ENCODE data around the gene COPE. TPM values are rescaled to one million over a fixed set of nuclear protein-coding genes. Genes with fewer than 3 reads are reported as not detected.
A peak's percentile ranks its signal among the peaks of the same experiment; 100 is the strongest.

Gene COPE
- total RNA-seq, 1 donor from 2014 or later: 192 TPM

DNA sequence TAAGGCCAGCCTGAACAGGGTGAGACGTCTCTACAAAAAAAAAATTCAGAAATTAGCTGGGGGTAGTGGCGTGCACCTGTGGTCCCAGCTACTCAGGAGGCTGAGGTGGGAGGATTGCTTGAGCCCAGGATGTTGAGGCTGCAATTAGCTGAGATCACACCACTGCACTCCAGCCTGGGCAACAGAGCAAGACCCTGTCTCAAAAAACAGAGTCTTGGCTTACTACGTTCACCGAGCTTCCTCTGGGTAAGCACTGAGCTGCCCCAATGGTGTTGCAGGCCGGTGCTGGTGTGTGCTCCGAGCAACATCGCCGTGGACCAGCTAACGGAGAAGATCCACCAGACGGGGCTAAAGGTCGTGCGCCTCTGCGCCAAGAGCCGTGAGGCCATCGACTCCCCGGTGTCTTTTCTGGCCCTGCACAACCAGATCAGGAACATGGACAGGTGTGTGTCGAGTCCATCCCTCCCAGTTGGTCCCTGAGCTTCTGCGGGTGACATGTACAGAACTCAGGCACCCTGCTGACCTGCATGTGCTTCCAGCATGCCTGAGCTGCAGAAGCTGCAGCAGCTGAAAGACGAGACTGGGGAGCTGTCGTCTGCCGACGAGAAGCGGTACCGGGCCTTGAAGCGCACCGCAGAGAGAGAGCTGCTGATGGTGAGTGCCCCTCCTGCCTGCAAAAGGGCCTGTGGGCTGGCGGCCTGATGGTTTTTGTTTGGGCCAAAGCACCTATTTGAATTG, 63.4 kb downstream of the COPE start:
- H3K27me3 Mint-ChIP-seq: no peaks in the 10 kb centered on the region
- H3K36me3 Mint-ChIP-seq (ENCODE audit: insufficient read depth): peaks cover 12% of the 10 kb centered on the region
- H3K9me3 Mint-ChIP-seq (ENCODE audit: low read depth): no peaks in the 10 kb centered on the region
- TF ChIP-seq, protein P1, sequence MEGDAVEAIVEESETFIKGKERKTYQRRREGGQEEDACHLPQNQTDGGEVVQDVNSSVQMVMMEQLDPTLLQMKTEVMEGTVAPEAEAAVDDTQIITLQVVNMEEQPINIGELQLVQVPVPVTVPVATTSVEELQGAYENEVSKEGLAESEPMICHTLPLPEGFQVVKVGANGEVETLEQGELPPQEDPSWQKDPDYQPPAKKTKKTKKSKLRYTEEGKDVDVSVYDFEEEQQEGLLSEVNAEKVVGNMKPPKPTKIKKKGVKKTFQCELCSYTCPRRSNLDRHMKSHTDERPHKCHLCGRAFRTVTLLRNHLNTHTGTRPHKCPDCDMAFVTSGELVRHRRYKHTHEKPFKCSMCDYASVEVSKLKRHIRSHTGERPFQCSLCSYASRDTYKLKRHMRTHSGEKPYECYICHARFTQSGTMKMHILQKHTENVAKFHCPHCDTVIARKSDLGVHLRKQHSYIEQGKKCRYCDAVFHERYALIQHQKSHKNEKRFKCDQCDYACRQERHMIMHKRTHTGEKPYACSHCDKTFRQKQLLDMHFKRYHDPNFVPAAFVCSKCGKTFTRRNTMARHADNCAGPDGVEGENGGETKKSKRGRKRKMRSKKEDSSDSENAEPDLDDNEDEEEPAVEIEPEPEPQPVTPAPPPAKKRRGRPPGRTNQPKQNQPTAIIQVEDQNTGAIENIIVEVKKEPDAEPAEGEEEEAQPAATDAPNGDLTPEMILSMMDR (IDR thresholded peaks at IDR 0.05; ENCODE audit: unreplicated experiment): no peak
- no peak for DNase-seq (ENCODE audit: low spot score, unreplicated experiment)
- no peak overlapping the region for H3K4me3 Mint-ChIP-seq (ENCODE audit: low read depth)
- no peaks in the 10 kb centered on the region for H3K4me1 Mint-ChIP-seq (ENCODE audit: low read depth)
- no peak overlapping the region for H3K27ac Mint-ChIP-seq

DNA sequence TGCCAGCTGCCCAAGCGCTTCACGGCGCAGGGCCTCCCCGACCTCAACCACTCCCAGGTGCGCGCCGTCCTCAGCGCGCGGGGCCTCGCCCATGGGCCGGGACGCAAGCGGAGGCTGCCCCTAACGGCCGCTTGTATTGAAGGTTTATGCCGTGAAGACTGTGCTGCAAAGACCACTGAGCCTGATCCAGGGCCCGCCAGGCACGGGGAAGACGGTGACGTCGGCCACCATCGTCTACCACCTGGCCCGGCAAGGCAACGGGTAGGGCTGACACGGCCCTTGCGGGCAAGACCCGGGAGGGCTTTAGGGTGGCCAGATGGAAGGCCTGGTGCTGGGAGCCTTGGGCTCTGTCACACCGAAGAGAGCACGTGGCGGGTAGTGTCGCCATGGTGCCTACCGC, 64.2 kb downstream of the COPE start:
- H3K9me3 Mint-ChIP-seq (ENCODE audit: low read depth): no peaks in the 10 kb centered on the region
- peaks cover 15% of the 10 kb centered on the region for H3K36me3 Mint-ChIP-seq (ENCODE audit: insufficient read depth)
- H3K4me1 Mint-ChIP-seq (ENCODE audit: low read depth): no peaks in the 10 kb centered on the region
- no peak overlapping the region for H3K27ac Mint-ChIP-seq
- no peaks in the 10 kb centered on the region for H3K27me3 Mint-ChIP-seq
- DNase-seq (ENCODE audit: low spot score, unreplicated experiment): no peak
- H3K4me3 Mint-ChIP-seq (ENCODE audit: low read depth): no peak overlapping the region
- TF ChIP-seq, protein P1 (IDR thresholded peaks at IDR 0.05; ENCODE audit: unreplicated experiment): no peak

DNA sequence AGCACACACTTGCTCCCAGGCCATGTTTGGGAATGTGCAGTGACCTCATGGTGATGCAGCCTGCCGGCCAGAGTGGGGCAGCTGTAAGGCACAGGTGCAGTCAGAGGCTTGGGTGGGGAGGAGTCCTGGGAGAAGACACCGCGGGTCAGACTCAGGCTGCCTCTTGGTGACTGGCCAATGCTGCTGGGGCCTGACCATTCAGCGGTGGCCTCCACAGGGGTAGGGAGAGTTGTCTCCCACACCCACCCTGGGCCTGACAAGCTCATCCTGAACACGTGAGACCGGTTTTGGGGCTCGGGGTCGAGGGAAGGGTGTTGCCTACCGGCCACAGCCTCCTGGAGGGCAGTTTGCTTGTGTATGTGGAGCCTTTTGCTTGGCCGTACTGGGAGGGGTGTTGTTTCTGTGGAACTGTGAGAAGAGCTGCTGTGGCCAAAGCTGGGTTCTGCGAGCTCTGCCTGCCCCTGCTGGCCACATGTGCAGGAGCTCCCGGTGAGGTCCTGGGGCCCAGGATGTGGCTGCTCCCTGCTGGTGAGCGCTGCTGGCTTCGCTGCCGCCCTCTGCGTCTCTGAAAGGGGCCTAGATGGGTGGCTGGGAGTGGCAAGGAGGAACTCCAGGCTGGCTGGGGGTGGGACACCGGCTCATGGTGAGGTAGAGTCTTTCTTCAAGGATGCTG, 65.3 kb downstream of the COPE start:
- Mint-ChIP-seq H3K36me3 (ENCODE audit: insufficient read depth) (peaks cover 17% of the 10 kb centered on the region), H3K27ac (no peak overlapping the region), H3K4me1 (ENCODE audit: low read depth) (no peaks in the 10 kb centered on the region)

DNA sequence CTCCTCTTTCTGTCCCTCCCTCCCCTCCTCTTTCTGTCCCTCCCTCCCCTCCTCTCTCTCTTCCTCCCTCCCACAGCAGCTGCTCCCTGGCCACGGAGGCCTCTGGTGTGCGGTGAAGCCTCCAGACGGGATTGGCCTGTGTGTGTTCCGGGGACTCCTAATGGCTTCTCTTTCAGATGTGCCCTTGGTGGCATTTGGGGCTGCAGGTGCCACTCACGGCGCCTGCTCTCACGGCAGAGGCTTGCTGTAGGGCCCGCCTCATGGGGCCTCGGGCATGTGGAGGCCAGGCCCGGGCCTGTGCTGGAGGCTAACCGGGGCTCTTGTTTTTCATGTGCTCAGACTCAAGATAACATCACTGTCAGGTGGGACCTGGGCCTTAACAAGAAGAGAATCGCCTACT, 66.5 kb downstream of the COPE start:
- no peak overlapping the region for H3K27ac Mint-ChIP-seq
- H3K4me3 Mint-ChIP-seq (ENCODE audit: low read depth): no peak overlapping the region
- H3K4me1 Mint-ChIP-seq (ENCODE audit: low read depth): no peaks in the 10 kb centered on the region
- H3K9me3 Mint-ChIP-seq (ENCODE audit: low read depth): no peaks in the 10 kb centered on the region
- DNase-seq (ENCODE audit: low spot score, unreplicated experiment): no peak
- H3K36me3 Mint-ChIP-seq (ENCODE audit: insufficient read depth): peaks cover 15% of the 10 kb centered on the region
- no peaks in the 10 kb centered on the region for H3K27me3 Mint-ChIP-seq
- TF ChIP-seq, protein P1 (IDR thresholded peaks at IDR 0.05; ENCODE audit: unreplicated experiment): no peak

More for the DNA sequence above, 65.3 kb downstream of the COPE start:
- Mint-ChIP-seq H3K9me3 (ENCODE audit: low read depth) (no peaks in the 10 kb centered on the region), H3K27me3 (no peaks in the 10 kb centered on the region), H3K4me3 (ENCODE audit: low read depth) (no peak overlapping the region)
- TF ChIP-seq, protein P1 (IDR thresholded peaks at IDR 0.05; ENCODE audit: unreplicated experiment): peak; percentile 17
- DNase-seq (ENCODE audit: low spot score, unreplicated experiment): no peak

DNA sequence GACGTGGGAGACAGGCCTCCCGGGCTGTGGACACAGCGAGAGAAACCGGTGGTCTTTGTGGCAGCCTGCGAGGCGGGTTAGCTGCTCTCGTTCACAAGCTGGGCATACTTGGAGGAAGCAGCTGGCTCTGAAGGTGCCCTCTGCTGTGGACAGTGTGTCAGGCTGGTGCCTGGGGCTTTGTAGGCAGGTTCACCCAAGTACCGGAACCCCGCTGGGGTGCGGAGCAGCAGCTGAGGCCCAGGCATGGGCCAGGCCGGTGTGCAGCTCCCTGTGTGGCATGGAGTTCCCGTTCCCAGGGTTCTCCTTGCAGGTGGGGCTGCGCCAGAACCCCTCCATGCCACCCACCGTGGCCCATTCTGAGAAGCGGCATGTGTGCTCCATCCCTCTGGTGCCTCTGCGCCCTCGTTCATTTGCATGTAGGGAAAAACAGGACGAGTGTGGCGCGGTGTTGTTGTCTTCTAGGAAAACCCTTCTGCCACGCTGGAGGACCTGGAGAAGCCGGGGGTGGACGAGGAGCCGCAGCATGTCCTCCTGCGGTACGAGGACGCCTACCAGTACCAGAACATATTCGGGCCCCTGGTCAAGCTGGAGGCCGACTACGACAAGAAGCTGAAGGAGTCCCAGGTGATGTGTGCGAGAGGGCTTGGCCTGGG, 67.4 kb downstream of the COPE start:
- TF ChIP-seq, protein P1 (IDR thresholded peaks at IDR 0.05; ENCODE audit: unreplicated experiment): no peak

More for the DNA sequence above, 67.4 kb downstream of the COPE start:
- no peak overlapping the region for H3K27ac Mint-ChIP-seq
- H3K4me1 Mint-ChIP-seq (ENCODE audit: low read depth): peaks cover 3% of the 10 kb centered on the region
- peaks cover 18% of the 10 kb centered on the region for H3K36me3 Mint-ChIP-seq (ENCODE audit: insufficient read depth)
- DNase-seq (ENCODE audit: low spot score, unreplicated experiment): no peak
- H3K27me3 Mint-ChIP-seq: no peaks in the 10 kb centered on the region
- H3K9me3 Mint-ChIP-seq (ENCODE audit: low read depth): no peaks in the 10 kb centered on the region
- H3K4me3 Mint-ChIP-seq (ENCODE audit: low read depth): no peak overlapping the region

Data from progenitor cell of endocrine pancreas (in vitro differentiated cells).